ENCODE data around the gene PTS. TPM values are rescaled to one million over a fixed set of nuclear protein-coding genes. Genes with fewer than 3 reads are reported as not detected.
A peak's percentile ranks its signal among the peaks of the same experiment; 100 is the strongest.

PTS gene
- total RNA-seq, 6 donors from 2014 or later = 15.0 to 26.5 (median 21.2) TPM

DNA sequence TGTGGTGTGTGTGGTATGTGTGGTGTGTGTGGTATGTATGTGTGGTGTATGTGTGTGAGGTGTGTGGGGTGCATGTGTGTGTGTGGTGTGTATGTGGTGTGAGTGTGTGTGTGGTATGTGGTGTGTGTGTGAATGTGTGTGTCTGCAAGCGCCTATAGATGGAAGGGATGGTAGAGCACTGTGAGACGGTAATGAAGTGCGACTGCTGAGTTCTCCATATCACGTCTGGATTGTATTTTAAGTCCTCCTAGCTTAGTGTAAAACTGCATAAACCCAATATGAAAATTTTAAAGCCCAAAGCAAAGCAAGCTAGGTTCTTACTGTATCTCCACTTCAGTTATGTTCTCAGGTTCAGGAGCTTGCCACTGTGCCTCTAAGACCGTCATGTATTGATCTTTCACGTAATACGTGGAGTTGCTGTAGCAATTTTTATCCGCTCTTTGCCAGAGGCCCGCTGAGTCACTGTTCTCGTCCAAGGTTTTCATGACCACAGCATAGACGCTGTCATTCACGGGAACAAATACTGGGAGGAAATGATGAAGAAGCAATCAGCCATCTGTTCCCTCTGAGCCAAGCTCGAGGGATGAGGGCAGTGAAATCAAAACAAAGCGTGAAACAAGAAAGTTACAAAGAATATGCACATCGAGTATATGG, 29.0 kb downstream of the PTS start:
- DNase-seq (no peak), ATAC-seq (ENCODE audit: low FRiP score in 2 of 2) (peak; percentile 25 to 27)
- Histone ChIP-seq H3K27ac (no peak overlapping the region), H3K4me3 (no peak overlapping the region), H3K36me3 (no peaks in the 10 kb centered on the region), H3K9me3 (no peaks in the 10 kb centered on the region), H3K4me1 (no peaks in the 10 kb centered on the region), H3K27me3 (no peaks in the 10 kb centered on the region)
- TF ChIP-seq POLR2AphosphoS5 (IDR thresholded peaks at IDR 0.05) (no peak), EP300 (IDR thresholded peaks at IDR 0.05) (no peak), POLR2A (IDR thresholded peaks at IDR 0.05) (no peak)
- TF ChIP-seq, protein P1, sequence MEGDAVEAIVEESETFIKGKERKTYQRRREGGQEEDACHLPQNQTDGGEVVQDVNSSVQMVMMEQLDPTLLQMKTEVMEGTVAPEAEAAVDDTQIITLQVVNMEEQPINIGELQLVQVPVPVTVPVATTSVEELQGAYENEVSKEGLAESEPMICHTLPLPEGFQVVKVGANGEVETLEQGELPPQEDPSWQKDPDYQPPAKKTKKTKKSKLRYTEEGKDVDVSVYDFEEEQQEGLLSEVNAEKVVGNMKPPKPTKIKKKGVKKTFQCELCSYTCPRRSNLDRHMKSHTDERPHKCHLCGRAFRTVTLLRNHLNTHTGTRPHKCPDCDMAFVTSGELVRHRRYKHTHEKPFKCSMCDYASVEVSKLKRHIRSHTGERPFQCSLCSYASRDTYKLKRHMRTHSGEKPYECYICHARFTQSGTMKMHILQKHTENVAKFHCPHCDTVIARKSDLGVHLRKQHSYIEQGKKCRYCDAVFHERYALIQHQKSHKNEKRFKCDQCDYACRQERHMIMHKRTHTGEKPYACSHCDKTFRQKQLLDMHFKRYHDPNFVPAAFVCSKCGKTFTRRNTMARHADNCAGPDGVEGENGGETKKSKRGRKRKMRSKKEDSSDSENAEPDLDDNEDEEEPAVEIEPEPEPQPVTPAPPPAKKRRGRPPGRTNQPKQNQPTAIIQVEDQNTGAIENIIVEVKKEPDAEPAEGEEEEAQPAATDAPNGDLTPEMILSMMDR (IDR thresholded peaks at IDR 0.05) = no peak
- WGBS, 2 donors = 56 to 60% methylated on average over 15 of the region's 15 CpGs

DNA sequence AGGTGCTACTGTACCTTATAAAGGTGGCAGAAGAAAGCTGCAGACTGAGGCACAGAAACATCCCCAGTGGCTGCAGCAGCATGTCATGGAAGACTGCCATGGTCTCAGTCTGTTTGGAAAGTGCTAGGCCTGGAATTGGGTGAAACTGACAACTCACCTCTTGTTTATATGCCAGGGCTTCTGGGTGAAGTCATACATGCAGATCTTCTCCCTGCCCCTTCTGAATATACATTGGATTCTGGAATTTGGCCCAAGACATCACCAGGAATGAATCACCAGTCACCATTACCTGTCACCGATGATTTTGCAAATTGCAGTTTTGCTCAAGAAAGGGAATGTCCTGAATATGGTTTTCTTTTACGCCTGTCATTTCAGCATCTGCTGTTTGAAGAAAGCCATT, 34.3 kb downstream of the PTS start, which contains the start of gene PLET1:
PLET1 (minus strand) TSS at position 371 of the 400 bp plus-strand sequence; CDS start at position 100, 271 bp downstream.
- no peaks in the 10 kb centered on the region for H3K4me1 ChIP-seq
- TF ChIP-seq, protein P1 (IDR thresholded peaks at IDR 0.05) = no peak
- TF ChIP-seq POLR2A (IDR thresholded peaks at IDR 0.05) (no peak), POLR2AphosphoS5 (IDR thresholded peaks at IDR 0.05) (no peak), EP300 (IDR thresholded peaks at IDR 0.05) (no peak)
- H3K36me3 ChIP-seq = no peaks in the 10 kb centered on the region
- WGBS, 2 donors = 98% methylated on average over 2 of the region's 2 CpGs
- no peak within 1 kb of the TSS for H3K27ac ChIP-seq
- no peaks in the 10 kb centered on the region for H3K27me3 ChIP-seq
- H3K9me3 ChIP-seq = no peaks in the 10 kb centered on the region
- ATAC-seq (ENCODE audit: low FRiP score in 2 of 2) (no peak), DNase-seq (no peak)
- H3K4me3 ChIP-seq = no peak within 1 kb of the TSS

DNA sequence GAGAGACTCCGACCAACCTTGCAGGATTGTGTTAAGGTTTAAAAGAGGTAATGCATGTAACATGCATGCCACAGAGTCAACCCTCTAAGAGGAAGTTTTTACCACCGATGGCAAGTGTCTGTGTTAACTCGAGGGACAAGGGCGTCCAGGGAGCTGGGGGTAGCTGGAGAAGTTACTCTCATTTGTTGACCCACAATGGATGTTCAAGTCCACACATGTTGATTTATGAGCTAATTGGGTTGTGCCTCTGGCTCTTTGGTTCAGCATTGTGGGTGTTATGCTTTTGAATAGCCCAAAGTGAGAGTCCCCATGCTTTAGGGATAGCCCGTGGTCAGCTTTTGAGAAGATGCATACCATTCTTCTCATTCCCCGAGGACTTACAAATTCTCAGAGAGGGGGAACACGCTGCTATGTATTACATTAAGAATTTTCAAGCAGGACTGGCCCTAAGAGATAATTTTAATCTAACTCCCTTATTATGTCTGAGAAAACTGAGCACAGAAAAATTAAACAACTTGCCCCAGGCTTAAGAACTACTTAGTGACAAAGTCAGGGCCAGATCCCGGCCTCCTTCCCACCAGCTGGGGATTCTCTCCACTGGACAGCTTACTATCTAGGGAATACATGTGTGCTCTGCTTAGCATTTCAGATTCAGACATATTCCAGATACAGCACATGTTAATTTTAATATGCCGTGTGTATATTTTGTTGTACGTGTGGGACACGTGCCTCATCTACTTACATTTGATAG, 39.6 kb downstream of the PTS start:
- Histone ChIP-seq H3K27ac (no peak overlapping the region), H3K27me3 (no peaks in the 10 kb centered on the region), H3K9me3 (no peaks in the 10 kb centered on the region), H3K4me3 (no peak overlapping the region), H3K36me3 (no peaks in the 10 kb centered on the region), H3K4me1 (no peaks in the 10 kb centered on the region)
- 62 to 78% methylated on average over 11 of the region's 11 CpGs for WGBS, 2 donors
- no peak for ATAC-seq (ENCODE audit: low FRiP score in 2 of 2)
- TF ChIP-seq EP300 (IDR thresholded peaks at IDR 0.05) = no peak
- TF ChIP-seq POLR2AphosphoS5 (IDR thresholded peaks at IDR 0.05) = no peak
- TF ChIP-seq POLR2A (IDR thresholded peaks at IDR 0.05) = no peak
- TF ChIP-seq, protein P1 (IDR thresholded peaks at IDR 0.05) = no peak
- DNase-seq = no peak

DNA sequence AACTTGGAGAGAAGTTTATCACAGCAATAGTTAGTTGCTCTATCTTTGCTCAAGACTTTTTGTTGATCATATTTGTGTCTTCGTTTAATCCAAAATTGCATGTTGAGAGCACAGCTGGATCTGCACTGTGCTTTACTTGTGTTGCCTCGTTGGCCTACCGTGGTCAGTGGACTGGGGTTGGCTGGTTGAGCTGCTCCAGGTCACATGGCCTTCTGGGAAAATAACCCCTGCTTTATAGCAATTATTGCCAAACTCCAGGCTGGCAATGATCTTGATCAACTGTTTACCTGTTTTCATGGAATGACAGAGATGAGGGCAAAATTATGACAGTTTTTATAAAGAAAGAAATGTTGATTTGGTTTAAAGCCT, 40.2 kb downstream of the PTS start:
- DNase-seq (no peak), ATAC-seq (ENCODE audit: low FRiP score in 2 of 2) (no peak)
- 88 to 90% methylated on average over 3 of the region's 3 CpGs for WGBS, 2 donors
- Histone ChIP-seq H3K36me3 (no peaks in the 10 kb centered on the region), H3K4me1 (no peaks in the 10 kb centered on the region), H3K9me3 (no peaks in the 10 kb centered on the region), H3K27ac (no peak overlapping the region), H3K27me3 (no peaks in the 10 kb centered on the region), H3K4me3 (no peak overlapping the region)
- TF ChIP-seq, protein P1 (IDR thresholded peaks at IDR 0.05) = no peak
- TF ChIP-seq POLR2A (IDR thresholded peaks at IDR 0.05) (no peak), EP300 (IDR thresholded peaks at IDR 0.05) (no peak), POLR2AphosphoS5 (IDR thresholded peaks at IDR 0.05) (no peak)

Data from upper lobe of left lung (tissue), 6 donors.